Transverse colon (tissue), 4 donors: ENCODE measurements around the gene IL1RAPL1.

Source experiments
- CTCF ChIP-seq, 5 experiments: fragments of 200-600 bp in 3 of 5; fragments of 450-650 bp in 2 of 5; sonication (generic) in 3 of 5; IDR thresholded peaks; 1 replicate in 2 of 5; 2 replicates in 3 of 5; pipeline ENCODE4 v1.5.1; 2016 to 2017; ENCODE audit warnings: antibody characterized with exemption in 5 of 5, inconsistent platforms in 3 of 5, mild to moderate bottlenecking in 2 of 5, moderate library complexity in 1 of 5
- EP300 ChIP-seq: sonication (generic); formaldehyde crosslinking; IDR thresholded peaks from one replicate; pipeline ENCODE4 v1.6.1; 2017; ENCODE audit warnings: antibody characterized with exemption, low read depth
- POLR2AphosphoS5 ChIP-seq, 3 donors: sonication (generic); formaldehyde crosslinking; IDR thresholded peaks; one replicate each; pipeline ENCODE4 v1.6.1; 2016; ENCODE audit warnings: antibody characterized with exemption in 3 of 3

DNA sequence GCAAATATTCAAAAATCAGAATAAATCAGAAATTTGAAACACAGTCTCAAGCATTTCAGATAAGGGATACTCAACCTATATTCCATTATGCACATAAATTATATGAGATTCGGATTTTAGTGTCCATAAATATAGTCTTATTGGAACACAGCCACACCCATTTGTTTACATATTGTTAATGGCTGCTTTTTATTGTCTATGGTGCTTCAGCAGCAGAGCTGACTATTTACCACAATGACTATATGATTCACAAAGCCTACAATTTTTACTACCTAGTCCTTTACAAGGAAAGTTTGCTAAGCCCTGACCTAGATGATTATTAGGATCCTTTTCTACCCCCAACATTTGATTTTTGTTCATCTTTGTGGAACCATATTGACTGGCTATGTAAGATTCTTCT, 63.9 kb downstream of the IL1RAPL1 start:
- no peak for TF ChIP-seq EP300
- no peak for TF ChIP-seq CTCF (IDR thresholded peaks at IDR 0.05)
- TF ChIP-seq POLR2AphosphoS5 (IDR thresholded peaks at IDR 0.05): no peak
